HG02884 (cell line): ENCODE data around the gene TMEM170B.

ENCODE experiments used
- ATAC-seq: cut with Tn5 transposase; IDR thresholded peaks from one replicate; pipeline ENCODE4 v1.9.1; 2021; ENCODE audit warnings: mild to moderate bottlenecking, moderate library complexity; ENCODE audit not compliant: unreplicated experiment

Gene TMEM170B

DNA sequence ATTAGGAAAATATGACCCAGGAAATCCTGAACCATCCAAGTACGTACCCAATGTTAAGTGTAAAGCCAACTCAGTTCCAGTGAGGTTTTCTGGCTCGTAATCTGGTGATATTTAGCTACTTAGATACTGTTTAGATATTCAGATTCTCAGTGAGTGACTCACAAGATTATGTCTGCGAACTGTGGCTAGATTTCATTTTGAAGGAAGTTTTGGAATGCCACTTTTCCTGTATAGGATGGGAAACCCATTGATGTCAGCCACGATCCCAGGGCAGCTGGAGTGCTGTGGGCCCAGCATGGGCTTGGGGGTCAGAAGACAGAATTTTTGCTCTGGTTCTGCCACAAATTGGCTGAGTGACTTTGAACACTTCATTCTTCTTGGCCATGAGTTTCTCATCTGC lies 76.3 kb downstream of the TMEM170B start:
- ATAC-seq: no peak

DNA sequence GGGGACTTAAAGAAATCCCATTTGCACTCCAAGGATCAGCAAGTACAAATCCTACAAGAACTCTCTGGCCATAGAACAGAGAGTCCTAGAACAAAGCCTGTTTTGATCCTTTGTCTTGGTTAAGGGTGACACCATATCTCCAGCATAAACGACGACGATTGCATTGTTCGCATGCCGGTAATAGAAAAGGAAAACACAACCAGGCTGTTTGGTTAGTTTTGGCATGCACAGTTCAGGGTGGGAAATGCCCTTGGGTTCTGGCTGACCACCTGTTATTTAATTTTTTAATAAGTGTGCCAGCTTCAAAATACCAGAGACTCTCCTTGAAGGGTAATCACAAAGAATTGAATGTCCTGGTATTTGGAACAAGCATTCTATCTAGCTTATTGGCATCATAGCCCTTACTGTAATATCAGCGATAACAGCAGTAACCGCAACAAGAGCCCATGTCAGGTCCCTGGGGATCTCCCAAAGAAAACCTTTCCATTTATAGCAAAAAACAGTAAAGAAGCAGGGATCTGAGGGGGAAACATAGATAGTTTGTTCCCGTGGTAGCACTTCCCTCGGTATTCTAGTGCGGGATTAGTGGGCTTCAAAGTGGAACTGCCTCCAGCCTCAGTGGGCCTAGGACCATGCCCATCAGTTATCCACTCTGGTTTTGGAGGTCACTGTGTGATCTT lies 77.1 kb downstream of the TMEM170B start:
- no peak for ATAC-seq

DNA sequence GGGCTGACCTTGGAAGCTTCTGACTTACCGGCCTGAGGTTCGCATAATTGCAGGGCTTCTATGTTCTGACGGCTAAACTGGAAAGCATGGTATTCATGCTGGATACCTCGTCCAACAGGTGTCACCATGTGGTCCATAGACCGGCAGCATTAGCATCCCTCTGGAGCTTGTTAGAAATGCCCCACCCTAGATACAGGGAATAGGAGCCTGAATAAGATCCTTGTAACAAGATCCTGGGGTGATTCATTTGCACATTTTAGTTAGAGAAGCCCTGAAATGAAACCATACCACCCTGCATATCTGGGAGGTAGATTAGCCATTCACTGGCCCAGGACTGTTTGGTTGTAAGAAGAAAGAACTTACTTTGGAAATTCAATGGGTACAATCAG lies 77.7 kb downstream of the TMEM170B start:
- ATAC-seq: no peak

DNA sequence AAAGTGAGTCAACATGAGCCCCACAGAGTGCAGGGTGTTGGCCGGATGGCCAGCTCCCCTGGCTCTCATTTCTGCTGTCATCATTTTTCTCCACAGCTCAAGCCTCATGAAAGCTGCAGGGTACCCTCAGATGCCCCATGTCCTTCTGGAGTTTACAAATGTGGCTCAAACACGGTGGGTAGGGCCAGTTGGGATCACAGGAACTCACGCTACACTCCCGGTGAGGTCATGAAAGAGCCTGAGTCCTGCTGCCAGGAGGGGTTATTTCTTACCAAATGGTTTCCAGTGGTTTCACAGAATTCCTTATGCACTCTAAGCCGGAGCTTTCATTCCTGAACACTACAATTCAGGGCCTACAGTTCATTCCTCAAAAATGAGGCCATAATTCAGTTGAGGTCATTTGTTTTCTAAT lies 78.7 kb downstream of the TMEM170B start:
- no peak for ATAC-seq

DNA sequence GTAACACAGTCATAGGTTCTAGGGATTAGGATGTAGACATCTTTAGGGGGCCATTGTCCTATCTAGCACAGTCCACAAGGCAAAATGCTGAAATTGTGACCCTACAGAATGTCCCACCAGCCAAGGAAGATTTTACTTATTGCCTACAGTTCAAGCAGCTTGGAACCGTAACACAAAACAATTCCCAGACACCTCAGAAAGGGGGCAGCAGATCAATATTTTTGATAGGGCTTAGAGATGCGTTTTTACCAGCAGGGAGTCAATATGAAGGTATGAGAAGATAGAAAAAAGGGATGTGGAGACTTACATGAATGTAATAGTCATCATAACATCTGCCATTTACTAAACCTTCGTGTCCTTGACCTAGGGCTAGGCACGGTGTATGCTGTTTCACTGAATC lies 81.0 kb downstream of the TMEM170B start:
- ATAC-seq: no peak

DNA sequence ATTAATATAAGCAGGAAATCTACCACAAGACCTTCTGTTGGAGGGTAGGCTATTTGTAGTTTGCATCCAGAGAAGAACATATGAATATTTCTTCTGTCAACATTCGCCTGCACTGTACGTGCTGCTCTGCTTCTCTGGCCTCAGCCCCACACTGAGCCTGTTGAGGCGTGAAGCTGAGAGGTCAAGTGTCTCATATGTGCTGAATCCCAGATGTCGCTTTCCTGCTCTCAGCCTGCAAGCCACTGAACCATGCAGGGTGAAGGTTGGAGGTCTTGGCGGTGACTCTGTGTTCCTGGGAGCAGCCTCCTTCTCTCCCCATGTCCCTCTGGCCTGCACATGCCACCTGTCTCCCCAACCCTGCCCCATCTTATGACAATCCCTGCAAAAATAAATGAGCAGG lies 83.6 kb downstream of the TMEM170B start:
- no peak for ATAC-seq

DNA sequence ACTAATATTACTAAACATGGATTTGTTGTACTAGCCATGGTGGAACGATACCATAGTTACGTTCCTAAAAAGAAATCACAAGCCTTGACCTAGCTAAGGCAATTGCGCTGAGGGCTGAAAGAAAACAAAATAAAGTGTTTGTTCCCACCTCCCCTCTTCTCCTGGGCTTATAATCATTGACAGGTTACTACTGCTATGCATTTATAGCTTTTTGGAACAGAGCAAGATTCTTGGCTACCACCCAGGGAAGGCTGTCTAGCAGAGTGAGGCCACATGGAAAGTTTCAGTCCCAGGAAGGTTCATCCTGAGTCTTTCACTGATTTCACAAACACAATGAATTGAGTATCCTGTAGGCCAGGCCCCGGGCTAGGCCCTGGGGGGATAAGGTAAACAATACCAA lies 84.6 kb downstream of the TMEM170B start:
- no peak for ATAC-seq

DNA sequence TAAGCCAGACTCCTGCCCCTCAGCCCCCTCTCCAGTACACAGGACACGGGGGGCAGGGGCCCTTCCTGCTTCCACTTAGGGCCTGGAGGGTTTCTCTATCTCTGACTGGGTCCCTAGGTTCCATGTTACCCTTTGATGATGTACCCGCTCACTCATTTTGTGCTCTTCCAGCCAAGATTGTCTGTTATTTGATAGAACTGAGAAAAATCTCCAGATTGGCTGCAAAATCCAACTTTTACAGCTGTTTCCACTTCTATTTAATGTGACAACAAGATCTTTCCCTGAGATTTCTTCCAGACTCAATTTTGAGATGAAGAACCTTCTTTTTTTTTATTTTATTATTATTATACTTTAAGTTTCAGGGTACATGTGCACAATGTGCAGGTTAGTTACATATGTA lies 85.7 kb downstream of the TMEM170B start:
- ATAC-seq: no peak

DNA sequence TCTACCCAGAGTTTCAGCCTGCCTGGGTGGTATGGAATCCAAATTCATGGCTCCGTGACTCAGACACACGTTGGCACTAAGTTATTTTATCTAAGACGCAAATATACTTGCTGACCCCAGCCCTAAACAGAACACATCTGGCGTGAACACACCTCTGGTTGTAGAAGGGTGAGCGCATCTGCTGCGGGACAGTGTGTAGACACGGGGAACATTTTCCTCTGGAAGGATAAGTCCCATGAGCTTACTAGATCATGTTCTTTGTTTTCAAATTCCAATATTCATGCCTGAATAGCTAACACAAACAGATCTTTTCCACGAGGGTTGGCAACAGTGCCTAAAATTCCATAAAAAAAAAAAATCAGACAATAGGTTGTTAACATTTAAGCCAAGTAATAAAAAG lies 87.8 kb downstream of the TMEM170B start:
- ATAC-seq: no peak

DNA sequence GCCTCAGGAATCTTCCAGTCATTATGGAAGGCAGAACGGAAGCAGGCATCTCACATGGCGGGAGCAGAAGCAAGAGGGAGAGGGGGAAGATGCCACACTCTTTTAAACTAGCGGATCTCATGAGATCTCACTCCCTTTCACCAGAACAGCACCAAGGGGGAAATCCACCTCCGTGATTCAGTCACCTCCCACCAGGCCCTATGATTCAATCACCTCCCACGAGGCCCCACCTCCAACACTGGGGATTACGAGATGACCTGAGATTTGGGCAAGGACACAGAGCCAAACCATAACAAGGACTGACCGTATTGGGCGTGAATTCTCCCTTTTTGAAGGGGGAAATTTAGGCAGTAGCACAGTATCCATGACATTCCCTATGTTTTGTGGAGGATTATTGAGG lies 88.8 kb downstream of the TMEM170B start:
- ATAC-seq: no peak

DNA sequence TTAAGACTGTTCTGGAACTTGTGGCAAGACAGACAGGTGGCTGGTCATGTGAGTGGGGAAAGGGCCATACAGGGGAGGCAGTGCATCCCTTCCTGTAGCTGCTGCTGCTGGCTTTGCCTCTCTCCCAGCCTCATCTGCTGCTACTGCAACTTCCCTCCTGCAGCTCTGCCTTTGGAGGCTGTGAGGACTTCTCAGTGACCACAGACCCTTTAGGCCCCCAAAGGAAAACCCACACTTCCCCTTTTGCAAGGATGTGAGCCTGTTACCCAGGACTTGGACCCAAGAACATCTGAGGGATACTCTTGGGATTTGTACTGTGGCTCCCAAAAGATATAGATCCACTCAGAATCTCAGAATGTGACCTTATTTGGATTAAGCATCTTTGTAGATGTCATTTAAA lies 91.0 kb downstream of the TMEM170B start:
- ATAC-seq: no peak

DNA sequence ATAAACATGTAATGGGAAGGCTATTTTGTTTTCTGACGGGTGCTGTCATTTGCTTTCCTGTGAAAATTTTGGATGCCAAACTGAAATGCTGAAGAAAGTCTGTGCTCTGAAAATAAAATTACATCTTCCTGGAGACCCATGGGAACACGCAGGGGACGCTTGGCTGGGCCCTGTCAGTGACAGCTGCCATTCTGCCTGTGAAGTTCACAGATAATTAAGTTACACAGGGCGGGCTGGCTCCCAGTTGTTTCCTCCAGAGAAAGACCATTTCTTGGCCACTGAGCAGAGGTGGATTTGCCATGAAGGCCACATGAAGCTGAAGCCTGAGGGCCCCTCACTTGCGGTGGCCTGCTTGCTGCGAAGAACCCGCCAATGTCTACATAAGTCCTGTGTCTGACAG lies 93.5 kb downstream of the TMEM170B start:
- ATAC-seq: no peak

DNA sequence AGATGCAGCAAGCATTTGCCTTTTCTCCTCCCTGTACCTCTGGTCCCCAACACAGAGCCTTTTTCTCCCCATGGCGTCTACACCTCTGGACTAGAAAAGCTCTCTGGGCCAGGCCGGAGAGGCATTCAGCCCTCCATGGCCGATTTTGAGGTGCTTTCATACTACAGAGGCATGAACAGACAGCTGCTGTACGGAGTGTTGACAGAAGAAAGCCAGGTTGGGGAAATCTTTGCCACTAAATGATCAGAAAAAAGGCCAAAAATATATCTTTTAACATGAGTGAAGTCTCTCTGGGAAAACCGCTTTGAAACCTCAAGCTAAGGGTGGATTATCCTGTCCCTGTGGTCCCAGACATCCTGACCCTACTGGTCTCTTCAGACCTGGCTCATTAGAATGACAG lies 94.0 kb downstream of the TMEM170B start:
- no peak for ATAC-seq

DNA sequence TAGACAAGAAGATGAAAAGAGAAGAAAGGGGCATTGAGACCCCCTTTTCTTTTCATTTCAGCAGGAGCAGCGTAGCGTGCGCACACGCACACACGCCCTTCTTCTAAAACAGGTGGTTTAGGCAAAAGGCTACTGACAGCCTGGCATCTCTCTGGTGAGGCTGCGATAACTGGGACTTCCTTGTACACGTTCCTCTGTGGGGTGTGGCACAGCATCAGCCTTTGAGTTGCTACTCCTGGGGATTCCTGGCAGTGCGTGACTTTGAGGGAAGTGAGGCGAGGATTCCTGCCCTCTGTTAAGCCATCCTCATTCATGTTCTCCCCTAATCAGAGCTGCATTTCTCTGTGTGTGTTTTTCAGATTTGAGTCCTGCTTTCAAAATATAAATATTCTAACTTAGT lies 94.7 kb downstream of the TMEM170B start:
- no peak for ATAC-seq

DNA sequence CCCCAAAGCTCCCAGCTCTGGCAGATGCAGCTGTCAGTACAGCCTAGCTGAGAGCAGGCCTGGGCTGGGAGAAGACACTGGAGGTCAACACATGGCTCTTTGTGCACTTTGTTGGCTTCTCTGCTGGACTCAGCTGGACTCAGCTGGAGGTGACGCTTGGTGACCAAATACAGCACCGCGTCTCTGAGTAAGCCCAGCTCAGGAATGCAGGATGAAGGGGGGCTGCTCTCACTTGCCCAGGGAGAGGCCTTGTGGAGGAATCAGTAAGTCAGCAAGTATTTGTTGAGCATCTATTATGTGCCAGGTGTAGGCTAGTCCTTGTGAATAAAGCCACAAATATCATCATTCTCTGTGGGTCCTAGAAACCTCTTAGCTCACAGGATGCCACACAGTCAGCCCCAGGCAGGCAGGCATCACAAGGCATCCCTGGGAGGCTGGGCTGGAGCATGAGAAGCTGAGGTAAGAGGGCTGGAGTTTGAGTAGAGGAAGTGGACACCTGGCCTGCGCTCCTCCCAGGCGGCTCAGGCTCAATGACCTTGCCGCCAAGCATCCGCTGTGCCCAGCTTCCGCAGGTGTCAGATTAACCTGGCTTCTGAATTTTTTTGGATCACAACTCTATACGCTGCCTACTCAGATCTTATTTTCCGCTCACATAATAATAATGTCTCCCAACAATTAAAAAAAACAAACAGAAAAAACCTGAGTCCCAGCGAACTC lies 95.4 kb downstream of the TMEM170B start:
- ATAC-seq: no peak
